Stimulated activated CD4-positive, alpha-beta T cell treated with anti-CD3 and anti-CD28 coated beads, Interleukin-1b, Interleukin-23, amount 100 ng/mL, for 4 hours (primary cell): ENCODE data around the gene ACAA2.
"Not testable (repeated sequence)": the region's sequence is repeated elsewhere in the genome, so short reads cannot be mapped to it uniquely, and the experiment has no call there.

ENCODE experiments used
- DNase-seq, 2 donors: peaks; one replicate each; pipeline ENCODE4 v3.0.0-alpha.2; 2020; ENCODE audit warnings: low read depth in 2 of 2

The ACAA2 gene

GRCh38 chr18:49812286-49813068 lies 856 bp downstream of the ACAA2 start:
- DNase-seq = no peak

- no peak for DNase-seq
These were observed 2.0 kb downstream of the ACAA2 start for GRCh38 chr18:49811151-49811938.

DNA sequence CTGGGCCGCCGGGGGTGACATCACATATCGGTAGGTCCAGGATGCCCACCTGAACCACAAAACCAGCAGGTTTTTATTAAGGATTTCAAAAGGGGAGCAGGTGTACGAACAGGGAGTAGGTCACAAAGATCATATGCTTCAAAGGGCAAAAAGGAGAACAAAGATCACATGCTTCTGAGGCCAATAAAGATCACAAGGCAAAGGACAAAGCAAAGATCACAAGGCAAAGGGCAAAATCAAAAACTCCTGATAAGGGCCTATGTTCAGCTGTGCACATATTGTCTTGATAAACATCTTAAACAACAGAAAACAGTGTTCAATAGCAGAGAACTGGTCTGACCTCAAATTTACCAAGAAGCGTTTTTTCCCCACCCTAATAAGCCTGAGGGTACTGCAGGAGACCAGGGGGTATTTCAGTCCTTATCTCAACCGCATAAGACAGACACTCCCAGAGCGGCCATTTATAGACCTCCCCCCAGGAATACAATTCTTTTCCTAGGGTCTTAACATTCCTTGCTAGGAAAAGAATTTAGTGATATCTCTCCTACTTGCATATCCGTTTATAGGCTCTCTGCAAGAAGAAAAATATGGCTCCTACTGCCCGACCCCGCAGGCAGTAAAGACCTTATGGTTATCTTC lies 4.7 kb downstream of the ACAA2 start:
- DNase-seq = not testable (repeated sequence)

- DNase-seq = no peak
These were observed 9.2 kb downstream of the ACAA2 start for GRCh38 chr18:49804096-49804495.

GRCh38 chr18:49802623-49803022 lies 10.7 kb downstream of the ACAA2 start:
- no peak for DNase-seq

DNA sequence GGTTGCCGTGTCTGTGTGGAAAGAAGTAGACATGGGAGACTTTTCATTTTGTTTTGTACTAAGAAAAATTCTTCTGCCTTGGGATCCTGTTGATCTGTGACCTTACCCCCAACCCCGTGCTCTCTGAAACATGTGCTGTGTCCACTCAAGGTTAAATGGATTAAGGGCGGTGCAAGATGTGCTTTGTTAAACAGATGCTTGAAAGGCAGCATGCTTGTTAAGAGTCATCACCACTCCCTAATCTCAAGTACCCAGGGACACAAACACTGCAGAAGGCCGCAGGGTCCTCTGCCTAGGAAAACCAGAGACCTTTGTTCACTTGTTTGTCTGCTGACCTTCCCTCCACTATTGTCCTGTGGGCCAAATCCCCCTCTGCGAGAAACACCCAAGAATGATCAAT lies 12.8 kb downstream of the ACAA2 start:
- not testable (repeated sequence) for DNase-seq

DNA sequence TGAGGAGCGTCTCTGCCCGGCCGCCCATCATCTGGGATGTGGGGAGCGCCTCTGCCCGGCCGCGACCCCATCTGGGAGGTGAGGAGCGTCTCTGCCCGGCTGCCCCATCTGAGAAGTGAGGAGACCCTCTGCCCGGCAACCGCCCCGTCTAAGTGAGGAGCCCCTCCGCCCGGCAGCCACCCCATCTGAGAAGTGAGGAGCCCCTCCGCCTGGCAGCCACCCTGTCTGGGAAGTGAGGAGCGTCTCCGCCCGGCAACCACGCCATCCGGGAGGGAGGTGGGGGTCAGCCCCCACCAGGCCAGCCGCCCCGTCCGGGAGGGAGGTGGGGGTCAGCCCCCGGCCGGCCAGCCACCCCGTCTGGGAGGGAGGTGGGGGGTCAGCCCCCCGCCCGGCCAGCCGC lies 13.5 kb downstream of the ACAA2 start:
- DNase-seq = not testable (repeated sequence)

GRCh38 chr18:49798001-49798400 lies 15.3 kb downstream of the ACAA2 start:
- no peak for DNase-seq

- no peak for DNase-seq
These were observed 17.5 kb downstream of the ACAA2 start for GRCh38 chr18:49795612-49796552.

GRCh38 chr18:49794743-49795142 lies 18.6 kb downstream of the ACAA2 start:
- DNase-seq = no peak

DNA sequence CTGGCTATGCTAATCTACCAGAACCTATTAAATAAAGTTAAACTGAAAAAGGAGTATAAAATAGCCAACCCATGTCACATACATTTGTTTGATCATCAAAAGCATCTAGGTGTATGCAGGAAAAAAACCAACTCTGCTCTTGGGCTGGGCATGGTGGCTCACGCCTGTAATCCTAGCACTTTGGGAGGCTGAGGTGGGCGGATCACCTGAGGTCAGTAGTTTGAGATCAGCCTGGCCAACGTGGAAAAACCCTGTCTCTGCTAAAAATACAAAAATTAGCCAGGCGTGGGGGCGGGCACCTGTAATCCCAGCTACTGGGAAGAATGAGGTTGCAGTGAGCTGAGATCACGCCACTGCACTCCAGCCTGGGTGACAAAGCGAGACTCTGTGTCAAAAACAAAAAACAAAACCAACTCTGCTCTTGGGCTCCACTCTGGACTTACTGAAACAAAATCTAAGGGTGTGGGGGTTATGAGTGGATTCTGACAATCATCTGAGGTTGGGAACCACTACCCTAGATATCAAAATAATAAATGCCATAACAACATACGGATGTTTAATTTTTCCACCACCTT lies 23.7 kb downstream of the ACAA2 start:
- not testable (repeated sequence) for DNase-seq

DNA sequence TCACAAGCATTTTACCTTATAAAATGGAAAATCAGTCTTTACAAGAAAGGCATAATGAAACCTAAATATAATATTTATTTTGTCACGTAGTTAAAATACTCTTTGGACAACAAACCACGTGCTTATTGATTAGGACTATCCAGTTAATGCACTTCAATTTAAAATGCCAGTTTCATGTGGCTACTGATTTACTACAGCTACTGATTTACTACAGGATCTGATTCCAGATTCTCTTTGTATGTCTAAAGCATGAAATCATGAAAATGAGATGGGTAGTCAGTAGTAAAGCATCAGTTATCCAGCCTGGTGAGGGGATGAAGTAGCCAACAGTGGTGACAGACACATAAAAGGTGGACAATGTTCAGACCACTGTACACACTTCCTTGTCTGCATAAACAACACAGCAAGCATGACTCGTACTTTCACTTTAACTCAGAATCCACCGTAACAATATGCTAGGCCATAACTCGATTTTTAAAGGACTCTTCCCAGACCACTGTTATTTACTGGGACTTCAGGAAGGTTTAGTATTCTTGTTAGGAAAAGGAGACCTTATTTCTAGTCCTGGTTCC lies 24.9 kb downstream of the ACAA2 start:
- DNase-seq = no peak

GRCh38 chr18:49786019-49786720 lies 27.2 kb downstream of the ACAA2 start:
- DNase-seq = no peak

DNA sequence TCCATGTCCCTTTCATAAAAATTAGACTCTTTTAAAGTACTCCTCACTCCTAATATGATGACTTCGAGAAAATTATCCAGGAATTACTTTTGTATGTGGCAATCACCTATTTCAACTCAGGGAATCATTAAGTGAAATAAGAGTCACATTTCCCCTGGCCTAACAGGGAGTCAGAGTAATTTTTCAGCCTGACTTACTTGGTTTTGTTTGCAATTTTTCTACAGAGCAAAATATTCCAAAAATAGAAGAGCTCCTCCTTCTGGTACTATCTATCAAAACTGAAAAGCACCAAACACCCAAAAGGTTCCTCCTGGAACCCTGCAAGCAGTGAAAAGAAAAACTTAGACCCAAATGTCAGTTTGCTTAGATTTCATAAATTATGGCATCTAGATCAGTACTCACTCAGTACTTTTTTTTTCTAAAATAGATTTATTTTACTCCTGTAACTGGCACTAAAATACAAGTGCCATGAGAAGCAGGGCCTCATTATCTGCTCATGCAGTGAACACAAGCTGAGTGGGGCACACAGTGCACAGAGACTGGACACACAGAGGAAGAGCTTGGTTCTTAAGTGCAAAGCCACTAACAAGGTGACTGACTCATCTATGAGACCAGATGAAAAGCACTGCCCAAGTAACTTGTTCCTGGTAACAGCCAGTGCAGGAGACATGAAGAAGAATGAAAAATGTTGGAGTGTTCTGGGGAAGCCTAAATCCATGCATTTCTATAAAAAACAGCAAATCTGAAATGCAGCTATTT lies 28.7 kb downstream of the ACAA2 start:
- no peak for DNase-seq

- DNase-seq = not testable (repeated sequence)
These were observed 29.7 kb downstream of the ACAA2 start for GRCh38 chr18:49783631-49784030.

DNA sequence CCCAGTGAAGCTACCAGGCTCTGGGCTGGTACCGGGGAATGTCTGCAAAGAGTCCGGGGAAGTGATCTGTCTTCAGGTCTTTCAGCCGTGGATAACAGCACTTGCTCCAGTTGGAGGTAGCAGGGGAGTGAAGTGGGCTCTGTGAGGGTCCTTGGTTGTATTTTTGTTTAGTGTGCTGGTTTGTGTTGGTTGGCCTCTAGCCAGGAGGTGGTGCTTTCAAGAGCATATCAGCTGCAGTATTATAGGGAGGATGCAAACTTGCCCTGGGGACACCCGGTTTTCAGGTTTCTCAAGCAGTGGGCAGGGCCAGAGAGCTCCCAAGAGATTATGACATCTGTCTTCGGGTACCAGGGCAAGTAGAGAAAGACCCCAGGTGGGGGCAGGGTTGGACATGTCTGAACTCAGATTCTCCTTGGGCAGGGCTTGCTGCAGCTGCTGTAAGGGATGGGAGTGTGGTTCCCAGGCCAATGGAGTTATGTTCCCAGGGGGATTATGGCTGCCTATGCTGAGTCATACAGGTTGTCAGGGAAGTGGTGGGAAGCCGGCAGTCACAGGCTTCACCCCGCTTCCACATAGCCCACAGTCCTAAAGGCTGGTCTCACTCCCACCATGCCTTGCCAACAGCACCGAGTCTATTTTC lies 34.4 kb downstream of the ACAA2 start:
- no peak for DNase-seq

DNA sequence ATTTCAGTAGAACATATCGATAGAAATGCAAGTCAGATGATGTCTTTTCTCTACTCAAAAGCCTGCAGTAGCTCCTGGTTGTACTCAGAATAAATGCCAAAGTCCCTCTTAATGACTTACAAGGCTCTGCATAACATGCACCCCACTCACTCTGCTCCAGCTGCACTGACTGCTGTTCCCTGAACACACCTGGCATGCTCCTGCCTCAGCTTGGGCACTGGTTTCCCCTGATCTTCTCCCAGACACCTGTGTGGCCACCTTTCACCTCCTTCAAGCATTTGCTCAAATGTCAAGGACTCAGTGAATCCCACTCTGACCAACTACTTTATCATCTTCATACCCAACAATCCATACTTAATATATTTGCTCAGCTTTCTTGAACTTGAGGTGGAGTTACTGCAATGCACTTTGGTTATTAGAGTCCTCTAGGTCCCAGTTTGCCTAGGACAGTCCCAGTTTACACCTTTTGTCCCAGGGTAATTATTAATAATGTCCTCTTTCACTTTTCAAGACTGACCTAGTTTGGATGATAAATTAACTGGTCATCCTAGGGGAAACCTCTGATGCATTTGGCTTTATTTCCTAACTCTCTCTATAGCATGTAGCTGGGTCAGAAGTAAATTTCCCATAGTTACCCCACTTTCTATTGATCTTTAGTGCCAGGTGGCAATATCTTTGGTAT lies 44.1 kb downstream of the ACAA2 start:
- no peak for DNase-seq

DNA sequence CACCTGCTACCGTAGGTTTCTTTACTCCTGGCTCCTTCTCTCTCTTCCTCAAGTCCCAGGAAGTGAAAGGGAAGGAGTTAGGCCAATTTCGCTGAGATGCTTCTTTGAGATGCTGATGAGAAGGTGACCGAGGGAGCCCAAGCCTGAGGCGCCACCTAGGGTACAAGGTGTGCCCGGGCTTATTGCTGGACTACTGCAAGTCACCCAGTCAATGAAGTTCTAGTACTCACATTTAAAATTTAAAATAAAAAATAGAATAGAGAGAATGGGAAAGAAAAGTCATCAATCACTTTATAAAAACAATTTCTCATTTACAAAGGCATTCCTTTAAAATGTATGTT lies 45.3 kb downstream of the ACAA2 start:
- DNase-seq = no peak
